Activated CD4-positive, alpha-beta T cell treated with anti-CD3 and anti-CD28 coated beads for 48 hours (primary cell): Measurements from ENCODE around the gene NLGN4Y.

Experiments
- DNase-seq: peaks from one replicate; pipeline ENCODE4 v3.0.0-alpha.2; 2020

Gene NLGN4Y

DNA sequence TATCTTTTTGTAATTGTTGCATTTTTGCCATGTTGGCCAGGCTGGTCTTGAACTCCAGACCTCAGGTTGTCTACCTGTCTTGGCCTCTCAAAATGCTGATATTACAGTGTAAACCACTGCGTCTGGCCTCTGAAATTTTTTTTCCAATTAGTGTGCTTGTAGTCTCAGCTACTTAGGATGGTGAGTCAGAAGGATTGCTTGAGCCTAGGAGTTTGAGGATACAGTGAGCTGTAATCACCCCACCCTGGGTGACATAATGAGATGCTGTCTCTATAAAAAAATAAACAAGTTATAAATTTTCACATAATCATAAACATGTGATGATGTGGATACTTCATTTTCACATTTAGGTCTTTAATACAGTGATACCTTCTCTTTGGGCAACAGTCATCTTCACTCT lies 154.9 kb downstream of the NLGN4Y start:
- DNase-seq = no peak

DNA sequence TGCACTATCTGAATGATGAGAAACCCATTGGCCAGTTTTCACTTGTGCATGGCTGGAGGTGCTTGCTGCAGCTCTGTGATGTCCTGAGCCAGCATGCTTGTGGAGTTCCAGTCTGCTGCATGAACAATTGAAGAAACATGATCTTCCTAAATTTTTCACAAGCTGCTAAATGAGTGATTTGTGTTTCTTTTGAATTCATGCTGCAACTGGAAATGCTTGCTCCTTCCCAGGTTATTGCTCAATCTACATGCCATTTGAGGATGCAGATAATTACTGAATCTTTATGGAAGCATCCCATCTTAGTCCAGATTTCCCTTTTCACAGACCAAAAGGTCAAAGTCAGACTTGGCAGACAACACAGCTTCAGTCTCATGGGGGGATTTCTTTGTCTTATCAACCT lies 170.2 kb downstream of the NLGN4Y start:
- no peak for DNase-seq

DNA sequence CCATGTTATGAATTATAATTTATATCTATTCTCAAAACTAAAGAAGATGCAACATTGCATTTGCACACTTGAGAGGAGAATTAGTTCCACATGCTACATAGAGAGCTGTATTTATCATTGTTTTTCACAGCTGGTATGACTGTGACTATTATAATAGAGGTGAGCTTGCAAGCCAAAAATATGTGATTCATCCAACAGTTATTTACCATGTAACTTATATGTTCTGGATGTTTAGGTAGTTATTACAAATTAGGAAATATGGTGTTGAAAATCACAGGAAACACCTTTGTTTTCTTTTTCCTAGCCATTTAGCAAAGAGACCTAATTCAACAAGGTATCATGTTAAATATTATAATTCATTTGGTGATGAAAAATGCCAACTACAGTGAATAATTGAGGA lies 183.8 kb downstream of the NLGN4Y start:
- no peak for DNase-seq

DNA sequence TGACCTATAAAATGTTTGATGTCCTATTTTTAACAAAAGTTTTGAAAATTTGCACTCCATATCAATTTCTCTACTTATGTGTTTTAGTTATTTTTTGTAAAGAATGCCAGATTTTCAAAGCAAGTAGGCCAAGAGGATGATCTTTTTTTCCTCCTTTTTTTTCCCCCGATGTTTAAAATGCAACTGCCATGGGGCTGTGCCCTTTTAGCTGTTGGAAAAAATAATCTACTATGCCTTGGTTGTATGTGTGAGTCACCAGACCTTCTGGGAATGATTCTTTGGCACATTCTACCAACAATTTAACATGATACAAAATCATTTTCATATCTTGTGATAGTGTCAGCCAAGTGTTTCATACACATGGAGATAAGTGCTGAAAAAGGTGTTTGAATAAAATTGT lies 217.3 kb downstream of the NLGN4Y start:
- no peak for DNase-seq

DNA sequence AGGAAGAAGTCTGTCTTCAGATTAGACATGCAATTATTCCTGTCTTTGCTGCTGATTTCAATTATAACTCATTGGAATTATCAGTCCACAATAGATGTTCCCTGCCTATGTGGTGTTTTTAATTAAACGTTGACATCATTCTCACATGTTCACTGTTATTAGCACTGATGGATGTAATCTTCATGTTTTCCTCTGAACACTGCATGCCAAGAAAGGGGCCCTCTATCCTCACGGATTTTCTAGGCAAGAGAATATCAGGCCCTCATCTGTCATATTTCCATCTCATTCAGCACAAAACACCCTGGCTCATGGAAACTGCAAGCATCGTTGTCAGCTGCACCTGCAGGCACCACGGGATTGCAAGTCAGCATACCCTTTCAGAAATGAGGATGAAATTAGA lies 224.0 kb downstream of the NLGN4Y start:
- DNase-seq = no peak

DNA sequence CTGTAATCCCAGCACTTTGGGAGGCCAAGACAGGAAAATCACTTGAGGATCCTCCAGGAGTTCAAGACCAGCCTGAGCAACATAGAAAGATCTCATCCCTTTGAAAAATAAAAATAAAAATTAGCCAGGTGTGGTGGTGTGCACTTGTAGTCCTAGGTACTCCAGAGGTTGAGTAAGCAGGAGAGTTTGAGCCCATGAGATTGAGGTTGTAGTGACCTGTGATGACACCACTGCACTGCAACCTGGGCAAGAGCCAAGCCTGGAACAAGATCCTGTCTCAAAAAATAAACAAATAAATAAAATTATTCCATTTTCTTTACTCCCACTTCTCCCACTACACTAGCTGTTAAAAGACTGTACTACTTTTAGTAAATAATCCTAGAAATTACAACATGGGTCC lies 231.2 kb downstream of the NLGN4Y start:
- DNase-seq = no peak

DNA sequence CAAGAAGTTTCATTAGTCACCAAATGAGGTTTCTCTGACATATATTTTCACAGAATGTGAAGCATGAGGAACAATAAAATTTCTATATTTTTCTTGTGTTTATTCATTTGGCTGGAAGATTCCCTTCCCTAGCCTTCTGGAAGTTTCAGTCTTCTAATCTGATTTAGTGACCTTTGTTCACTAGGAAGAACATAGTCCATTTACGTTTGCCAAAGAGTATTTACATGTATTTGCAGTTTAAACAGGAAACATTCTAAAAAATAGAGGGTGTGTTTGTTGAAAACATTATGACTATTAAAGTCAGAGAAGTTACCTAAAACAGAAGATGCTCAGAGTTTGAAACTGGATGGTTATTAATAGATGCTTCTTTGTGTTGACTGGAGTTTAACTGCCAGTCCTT lies 238.6 kb downstream of the NLGN4Y start:
- no peak for DNase-seq

DNA sequence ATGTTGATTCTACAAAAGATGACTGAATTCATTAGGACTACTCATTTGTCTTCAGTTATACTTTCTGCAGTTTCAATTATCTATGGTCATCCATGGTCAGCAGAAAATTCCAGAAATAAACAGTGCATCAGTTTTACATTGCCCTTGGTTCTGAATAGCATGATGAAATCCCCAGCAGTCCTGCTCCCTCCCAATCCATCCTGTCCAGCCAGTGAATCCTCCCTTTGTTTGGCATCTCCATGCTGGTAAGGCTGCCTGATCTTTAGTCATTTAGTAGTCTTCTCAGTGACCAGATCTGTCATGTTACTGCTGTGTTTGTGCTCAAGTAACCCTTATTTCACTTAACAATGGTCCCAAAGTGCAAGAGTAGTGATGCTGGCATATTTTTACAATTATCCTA lies 239.3 kb downstream of the NLGN4Y start:
- DNase-seq = no peak

DNA sequence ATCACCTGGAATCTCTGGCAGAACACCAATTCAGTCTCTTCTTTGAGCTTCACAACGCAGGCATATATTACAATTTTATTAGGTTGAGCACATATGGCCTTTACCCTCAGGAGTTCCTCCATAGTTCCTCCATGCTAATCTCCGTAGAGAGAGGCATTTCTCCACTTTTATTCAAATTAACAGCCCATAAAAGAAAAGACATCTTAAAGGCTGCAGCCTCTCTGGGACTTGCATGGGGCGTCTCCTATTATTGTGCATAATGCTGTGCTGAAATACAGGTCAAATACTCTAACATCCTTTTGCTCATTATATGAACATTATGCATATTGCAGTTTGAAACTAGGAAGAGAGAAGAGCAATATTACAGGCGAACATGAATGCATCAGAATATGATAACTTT lies 253.9 kb downstream of the NLGN4Y start:
- DNase-seq = no peak

DNA sequence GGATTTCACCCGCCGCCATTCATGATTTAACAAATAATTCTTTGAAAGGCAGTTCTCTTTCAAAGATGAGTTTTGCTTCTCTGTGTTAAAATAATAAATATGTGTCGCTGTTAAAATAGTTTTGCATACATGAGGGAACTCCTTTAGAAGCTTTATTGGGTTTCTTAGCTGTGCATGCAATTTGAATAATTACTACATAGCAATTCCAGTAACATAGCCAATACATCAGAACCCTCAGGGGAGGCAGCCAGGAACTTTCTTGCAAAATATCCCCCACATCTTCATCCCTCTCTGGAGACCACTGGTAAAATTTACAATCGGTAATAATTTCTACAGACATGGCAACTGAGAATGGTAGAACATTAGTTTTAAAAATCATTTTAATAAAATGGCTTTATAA lies 268.8 kb downstream of the NLGN4Y start:
- no peak for DNase-seq

DNA sequence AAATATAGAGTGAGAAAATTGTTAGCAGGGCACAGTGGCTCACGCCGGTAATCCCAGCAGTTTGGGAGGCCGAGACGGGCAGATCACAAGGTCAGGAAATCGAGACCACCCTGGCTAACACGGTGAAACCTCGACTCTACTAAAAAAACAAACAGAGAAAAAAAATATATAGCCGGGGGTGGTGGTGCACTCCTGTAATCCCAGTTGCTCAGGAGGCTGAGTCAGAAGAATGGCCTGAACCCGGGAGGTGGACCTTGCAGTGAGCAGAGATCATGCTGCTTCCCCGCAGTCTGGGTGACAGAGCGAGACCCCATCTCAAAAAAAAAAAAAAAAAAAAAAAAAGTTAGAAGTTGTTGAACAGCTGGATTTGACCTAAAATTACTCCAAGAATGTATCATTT lies 269.3 kb downstream of the NLGN4Y start:
- DNase-seq = no peak

DNA sequence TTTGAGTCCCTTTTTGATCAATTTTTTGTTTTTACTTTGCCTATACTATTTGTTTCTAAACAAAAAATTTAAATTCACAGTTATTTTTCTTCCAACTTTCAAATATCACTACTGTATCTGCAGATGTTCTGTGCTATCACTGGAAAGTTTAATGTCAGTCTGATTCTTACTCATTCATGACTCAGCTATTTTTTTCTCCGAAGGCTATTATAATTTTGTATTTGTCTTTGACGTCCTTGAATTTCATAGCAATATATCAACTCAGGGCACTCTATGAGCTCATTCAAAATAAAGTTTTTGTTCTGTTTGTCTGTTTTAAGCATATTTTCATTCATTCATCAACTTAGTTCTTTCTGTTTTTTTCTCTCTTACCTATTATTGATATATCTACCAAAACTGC lies 273.7 kb downstream of the NLGN4Y start:
- no peak for DNase-seq

DNA sequence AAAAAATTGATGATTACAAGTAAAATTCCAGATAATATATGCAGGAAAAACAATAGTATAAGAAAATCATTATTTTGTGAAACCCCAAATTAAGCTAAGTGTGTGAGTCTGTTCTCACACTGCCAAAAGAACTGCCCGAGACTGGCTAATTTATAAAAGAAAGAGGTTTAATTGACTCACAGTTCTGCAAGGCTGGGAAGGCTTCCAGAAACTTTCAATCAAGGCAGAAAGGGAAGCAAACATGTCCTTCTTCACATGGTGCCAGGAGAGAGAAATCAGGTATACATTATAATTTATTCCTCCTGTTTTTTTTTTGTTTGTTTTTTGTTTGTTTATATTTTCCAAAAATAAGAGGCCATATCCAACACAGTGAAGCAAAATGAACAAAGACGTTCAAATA lies 276.8 kb downstream of the NLGN4Y start:
- DNase-seq = no peak

DNA sequence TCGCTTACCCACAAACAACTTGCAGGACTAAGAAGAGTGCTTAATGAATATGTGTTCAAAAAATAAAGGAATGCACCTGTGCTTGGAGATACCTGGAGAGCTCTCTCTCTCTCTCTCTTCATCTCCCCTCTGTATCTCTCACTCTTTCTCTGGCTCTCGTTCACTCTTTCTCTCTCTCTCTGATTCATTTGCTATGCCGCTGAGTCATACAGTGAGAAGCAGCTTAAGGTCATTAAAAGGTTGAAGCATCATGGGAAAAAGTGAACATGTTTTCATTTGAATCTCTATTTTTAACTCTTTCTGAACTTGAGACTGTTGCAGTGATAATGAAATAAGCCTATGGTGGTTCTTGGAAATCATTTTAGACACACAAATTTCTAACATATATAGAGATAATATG lies 277.8 kb downstream of the NLGN4Y start:
- DNase-seq = no peak

DNA sequence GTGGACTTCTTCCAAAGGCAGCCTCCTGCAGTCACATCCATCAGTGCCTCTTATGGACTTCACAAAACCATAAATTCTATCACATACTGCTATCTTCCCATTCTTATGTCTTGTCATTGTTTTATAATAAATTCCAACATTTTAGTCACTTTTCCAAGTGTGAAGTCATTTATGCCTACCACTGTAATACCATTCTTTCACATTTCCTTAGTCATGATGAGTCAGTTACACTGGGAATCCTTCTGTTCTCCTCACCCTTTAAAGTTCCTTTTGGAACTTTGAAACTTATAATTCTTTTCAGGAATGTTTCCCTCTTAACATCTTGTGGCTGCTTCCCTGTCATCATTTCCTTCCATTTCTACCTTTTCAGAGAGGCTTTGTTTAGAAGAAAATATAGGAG lies 279.7 kb downstream of the NLGN4Y start:
- no peak for DNase-seq

DNA sequence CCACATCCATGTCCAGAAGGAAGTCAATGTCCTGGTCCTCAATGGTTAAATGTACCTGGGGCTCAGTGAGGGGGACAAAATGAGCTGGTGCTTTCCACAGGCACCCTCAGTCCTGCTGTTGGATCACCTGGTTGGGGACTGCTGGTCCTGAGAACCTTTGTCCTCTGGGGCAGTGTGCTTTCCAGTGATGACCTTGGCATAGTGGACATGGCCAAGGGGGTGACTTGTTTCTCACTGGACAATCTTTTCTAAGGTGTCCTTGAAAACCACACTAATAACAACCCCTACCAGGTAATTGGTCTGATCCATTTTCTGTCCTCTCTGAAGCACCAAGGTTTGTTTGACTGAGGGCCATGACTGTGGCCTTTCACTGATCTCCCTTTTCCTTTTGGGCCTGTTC lies 294.1 kb downstream of the NLGN4Y start:
- no peak for DNase-seq

DNA sequence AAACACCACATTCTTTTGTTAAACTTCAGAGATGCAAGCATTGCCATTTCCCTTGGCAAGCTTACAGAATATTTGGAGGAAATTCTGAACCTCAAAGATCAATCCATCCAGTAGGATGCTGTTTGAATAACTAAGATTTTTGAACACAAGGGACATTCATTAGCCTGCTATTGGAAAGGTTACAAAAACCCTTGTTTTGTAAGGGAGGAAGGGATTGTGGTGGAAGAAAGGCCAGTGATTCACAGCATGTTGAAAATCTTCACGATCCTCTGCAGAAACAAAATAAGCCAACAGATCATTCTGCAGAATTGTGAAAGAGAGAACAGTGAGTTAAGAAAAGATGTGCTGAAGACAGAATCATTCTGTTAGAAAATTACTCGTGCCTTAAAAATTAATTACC lies 297.9 kb downstream of the NLGN4Y start:
- DNase-seq = no peak

DNA sequence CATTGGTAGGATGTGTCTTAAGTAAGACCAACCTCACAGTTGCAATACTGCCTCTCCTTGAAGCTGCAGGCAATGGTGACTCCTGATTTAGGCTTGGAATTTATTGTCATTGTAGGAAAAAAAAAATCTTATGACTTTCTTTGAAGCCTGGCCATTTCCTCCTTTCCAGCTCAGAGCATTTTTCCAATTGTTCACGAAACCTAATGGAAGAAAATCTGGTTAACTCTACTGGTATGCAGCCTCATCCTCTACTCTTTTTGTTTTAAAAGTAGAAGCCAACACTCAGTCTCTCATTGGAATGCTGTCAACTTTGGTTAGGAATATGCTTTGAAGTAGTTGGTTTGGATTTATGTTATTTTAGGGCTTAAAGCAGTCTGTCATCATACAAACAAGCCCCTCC lies 298.6 kb downstream of the NLGN4Y start:
- no peak for DNase-seq

DNA sequence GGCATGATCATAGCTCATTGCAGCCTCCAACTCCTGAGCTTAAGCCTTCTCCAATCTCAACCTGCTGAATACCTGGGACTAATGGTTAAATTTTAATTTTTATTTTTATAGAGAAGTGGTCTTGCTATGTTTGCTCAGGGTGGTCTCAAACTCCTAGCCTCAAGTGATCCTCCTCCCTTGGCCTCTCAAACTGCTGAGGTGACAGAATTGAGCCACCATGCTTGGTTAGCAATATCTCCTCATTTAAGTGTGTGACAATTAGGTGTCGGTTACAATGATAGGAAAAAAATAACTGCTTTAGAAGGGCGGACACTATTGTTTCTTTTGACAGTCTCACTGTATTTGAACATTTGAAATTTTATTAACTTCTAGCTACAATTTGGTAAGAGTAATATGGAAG lies 300.3 kb downstream of the NLGN4Y start:
- DNase-seq = no peak

DNA sequence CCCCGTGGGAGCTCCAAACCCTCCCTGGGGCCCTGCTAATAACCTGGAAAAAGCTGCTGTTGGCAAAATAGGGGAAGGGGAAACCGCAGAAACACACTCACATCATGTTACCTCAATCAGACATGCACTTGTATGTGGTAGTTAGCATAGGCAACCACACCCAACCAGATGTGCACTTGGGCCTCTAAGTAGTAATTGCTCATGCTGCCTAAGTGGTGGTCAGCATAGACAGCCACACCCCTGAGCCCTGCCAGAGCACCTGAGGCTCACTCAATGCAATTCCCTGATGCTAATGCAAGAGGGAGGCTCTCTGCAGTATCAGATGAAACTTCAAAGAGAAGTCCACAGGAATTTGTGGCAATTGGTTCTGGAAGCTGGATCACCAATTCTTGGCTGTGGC lies 301.4 kb downstream of the NLGN4Y start:
- DNase-seq = no peak

DNA sequence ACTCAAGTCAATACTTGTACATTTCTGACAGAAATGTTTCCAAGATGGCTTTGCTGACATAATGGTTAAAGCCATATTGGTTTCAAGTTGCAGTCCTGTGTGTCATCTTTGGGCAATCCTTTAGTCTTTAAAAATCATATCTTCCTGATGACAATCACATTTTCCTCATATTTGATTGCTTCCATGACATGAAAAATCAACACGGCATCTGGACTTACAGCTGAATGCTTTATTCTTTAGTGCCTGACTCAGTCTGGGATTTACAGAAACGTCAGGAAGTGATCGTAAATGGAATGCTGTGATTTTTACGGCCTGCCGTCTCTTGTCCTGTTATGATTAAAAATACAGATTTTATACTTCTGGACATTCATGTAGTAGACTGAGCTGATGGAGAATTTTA lies 304.2 kb downstream of the NLGN4Y start:
- no peak for DNase-seq

DNA sequence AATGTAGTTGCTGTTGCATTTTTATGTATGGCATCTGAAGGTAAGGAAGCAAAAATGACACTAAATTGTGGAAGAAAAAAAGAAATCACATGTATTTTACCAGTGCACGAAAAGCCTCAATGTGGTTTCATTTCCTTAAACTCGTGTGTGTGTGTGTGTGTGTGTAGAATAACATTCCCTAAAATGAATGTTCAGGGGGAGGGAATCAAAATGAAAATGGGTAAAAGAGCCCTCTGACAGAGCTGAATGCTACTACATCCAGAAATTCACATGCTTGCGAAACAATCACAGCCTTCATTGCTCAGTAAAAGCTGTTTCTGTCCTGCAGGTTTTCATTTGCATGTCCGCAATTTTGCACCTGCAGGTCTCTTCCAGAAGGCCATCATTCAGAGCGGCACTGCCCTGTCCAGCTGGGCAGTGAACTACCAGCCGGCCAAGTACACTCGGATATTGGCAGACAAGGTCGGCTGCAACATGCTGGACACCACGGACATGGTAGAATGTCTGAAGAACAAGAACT lies 305.1 kb downstream of the NLGN4Y start:
- DNase-seq = no peak

DNA sequence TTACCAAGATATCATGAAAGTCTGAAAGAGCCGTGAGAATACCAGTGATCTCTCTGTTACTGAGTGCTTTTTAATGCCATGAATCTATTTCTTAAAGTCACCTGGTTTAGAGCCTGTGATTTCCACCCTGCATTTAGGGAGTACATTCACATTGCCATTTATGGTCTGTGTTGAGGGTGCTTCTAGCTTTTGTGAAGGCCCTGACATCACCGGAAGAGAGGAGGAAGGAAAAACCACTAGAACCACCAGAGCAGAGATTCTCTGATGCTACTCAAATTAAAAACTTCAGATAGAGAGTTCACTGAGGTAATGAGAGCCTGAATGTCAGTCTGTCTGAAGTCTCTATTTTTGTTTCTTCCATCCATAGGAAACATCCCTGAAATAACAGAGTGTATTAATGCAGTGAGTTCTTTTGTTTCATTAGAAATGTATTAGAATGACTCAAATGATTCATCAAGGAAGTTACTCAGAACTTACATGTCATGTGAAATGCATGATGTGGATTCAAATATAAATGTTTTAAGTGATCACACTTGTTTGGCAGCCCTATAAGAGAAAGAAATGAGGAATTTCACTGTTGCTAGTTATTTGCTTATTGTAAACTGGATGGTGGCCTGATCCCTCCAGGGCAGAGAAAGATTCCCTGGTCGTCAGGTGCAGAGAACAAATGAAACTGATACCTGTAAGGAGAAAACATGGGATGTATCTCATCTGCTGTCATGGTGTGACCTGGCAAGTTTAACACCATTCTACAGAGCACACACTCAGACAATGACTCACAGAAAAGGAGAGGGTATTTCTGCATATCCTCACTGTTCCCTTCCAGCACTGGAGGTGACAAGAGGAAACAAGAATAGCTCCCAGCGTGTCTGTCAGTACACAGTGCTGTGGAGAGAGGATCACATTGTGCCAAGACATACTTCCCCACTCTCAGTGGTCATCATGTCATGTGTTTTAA lies 310.1 kb downstream of the NLGN4Y start:
- no peak for DNase-seq

DNA sequence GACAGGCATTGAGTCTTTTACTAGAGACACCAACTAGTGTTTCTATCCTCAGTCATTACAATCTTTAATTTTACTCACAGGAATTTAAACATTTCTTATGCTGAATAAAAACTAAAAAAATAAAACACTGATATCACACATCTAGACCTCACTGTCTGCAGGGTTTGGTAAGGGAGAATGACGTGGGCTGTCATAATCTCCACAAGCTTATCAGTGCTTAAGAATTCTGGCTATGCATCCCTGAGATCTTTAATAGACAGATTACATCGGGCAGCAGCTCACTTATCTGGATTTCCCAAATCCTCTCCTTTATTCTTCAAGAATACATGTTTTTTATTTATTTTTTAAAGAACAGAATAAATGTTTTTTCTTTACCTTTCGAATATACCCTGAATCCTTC lies 313.1 kb downstream of the NLGN4Y start:
- no peak for DNase-seq

DNA sequence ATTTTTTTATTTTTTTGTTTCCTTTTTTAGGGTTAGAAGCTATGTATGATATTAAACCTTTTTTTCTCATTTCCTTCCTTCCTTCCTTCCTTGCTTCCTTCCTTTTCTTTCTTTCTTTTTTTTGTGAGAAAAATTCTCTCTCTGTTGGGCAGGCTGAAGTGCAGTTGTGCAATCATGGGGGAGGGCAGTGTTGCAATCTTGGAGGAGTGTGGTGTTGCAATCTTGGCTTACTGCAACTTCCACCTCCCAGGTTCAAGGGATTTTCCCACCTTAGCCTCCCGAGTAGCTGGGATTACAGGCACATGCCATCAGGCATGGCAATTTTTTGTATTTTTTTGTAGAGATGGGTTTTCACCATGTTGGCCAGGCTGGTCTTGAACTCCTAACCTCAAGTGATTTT lies 326.4 kb downstream of the NLGN4Y start:
- DNase-seq = no peak
